Activated effector memory CD4-positive, alpha-beta T cell treated with anti-CD3 and anti-CD28 coated beads, Interleukin-2, amount 50 U/mL, for 16 hours (primary cell): ENCODE data around the gene ANKRD2.
"Not testable (repeated sequence)": the region's sequence is repeated elsewhere in the genome, so short reads cannot be mapped to it uniquely, and the experiment has no call there.

Source experiments
- DNase-seq: peaks from one replicate; pipeline ENCODE4 v3.0.0-alpha.2; 2020

The ANKRD2 gene

GRCh38 chr10:97547271-97547600 lies 25.3 kb upstream of the ANKRD2 start:
- no peak for DNase-seq

GRCh38 chr10:97547962-97548361 lies 24.6 kb upstream of the ANKRD2 start:
- DNase-seq, result no peak

- DNase-seq, result no peak
Measured at GRCh38 chr10:97548828-97549455, 23.6 kb upstream of the ANKRD2 start.

GRCh38 chr10:97549587-97550322 lies 22.8 kb upstream of the ANKRD2 start:
- DNase-seq, result no peak

- no peak for DNase-seq
Measured at GRCh38 chr10:97550336-97551149, 22.0 kb upstream of the ANKRD2 start.

DNA sequence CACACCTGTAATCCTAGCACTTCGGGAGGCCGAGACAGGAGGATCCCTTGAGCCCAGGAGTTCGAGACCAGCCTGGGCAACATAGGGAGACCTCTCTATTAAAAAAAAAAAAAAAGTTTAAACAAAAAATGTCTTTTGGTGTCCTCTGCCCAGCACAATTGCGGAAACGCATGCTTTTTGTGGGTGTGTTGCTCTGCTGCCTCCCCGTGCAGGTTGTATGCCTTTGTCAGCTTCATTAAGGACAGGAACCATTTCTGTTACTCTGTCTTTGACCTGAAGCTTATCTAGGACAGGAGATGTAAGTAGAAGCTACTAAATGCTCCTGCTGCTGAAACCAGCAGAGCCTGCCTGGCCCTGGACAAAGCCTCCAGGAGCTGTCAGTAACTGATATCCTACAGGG lies 21.3 kb upstream of the ANKRD2 start:
- no peak for DNase-seq

DNA sequence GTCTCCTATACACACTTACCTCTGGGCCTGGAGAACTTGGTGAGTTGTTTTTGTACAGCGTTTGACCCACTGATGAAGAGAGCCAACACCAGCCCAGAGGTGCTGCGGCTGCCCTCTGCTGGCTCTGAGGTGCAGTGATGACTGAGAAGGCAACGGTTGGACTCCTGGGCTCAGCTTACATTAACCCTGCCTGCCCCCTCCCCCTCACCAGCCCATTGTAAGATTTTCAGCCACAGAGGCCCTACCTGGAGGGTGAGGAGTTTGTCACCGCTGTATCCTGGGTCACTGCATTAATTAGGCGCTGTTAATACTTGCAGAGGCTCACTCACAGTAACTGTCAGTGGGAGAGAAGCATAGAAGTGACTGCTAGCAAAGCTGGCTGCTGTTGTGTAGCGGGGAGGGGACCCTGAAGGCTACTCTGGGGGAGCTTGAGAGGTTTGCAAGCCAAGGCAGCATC lies 19.0 kb upstream of the ANKRD2 start:
- peak; percentile 86 for DNase-seq

GRCh38 chr10:97554336-97554735 lies 18.2 kb upstream of the ANKRD2 start:
- DNase-seq, result not testable (repeated sequence)

GRCh38 chr10:97555541-97555940 lies 17.0 kb upstream of the ANKRD2 start:
- not testable (repeated sequence) for DNase-seq

DNA sequence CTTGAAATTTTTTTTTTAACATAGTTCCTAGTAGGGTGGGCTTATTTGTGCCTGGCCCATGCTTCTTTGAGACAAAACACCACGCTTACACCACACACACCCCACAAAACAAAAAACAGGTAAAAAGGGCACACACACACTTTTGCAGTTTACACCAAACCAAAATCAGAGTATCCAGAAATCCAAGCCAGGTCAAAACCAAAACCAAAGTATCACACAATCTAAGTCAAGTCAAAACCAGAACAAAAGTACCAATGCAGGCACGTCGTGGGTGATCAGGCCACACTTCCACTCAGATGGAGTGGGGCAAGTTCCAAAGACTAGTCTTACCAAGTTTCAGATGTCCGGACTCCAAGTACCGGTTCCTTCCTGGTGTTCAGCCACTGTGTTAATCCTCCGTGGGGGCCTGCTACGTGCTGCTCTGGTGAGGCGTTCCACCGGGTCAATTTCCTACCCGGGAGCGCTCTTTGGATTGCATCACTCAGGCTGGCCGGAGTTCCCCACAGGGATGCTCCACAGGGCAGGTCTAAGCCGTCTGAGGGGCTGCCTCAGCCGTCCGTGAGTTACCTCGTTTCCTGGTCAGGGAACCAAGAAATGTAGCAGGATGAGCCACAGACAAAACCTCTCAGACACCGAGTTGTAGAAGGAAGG lies 11.7 kb upstream of the ANKRD2 start:
- not testable (repeated sequence) for DNase-seq

DNA sequence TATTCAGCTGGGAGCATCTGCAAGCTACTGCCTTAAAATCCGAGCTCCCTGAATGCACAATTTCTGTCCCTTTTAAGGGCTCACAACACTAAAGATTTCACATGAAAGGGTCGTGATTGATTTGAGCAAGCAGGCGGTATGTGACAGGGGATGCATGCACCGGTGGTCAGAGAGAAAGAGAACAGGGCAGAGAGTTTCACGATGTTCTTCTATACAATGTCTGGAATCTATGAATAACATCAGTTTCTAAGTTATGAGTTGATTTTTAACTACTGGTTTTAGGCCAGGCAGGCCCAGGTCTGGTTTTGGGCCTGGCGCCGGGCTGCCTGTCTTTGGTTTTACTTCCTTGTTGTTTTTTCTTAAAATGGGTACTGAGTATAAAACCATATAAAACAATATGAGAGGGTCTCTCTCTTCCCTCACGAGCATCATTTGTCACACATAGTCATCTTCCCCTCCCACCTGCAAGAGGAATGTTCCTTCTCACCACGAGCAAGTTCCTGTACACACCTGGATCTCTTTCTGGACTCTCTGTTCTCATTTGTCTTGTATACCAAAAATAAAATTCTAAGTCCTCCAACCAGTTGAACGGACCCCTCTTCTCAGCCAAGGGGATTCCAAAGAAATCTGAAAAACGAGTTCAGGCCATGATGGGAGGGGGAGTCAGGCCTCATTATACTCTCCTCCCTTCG lies 11.0 kb upstream of the ANKRD2 start:
- DNase-seq, result not testable (repeated sequence)

- DNase-seq, result not testable (repeated sequence)
Measured at GRCh38 chr10:97562329-97562728, 10.2 kb upstream of the ANKRD2 start.

DNA sequence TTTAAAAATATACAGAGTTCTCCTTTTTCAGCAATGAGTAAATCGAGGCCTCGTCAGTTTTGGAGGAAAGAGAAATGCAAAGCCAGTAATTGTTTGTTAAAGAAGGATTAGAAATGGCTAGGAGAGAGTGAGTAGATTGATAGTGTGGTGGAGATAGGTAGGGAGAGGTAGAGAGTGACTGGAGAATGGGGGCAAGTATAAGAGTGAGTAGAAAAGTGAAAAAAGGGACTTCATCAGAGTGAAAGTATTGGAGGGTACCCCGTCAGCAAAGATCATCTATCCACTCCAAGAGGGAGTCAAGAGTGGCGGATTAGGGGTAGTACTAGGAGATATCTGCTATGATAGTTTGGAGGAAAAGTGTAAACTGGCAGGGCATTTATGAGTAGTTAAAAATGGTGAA lies 9.2 kb upstream of the ANKRD2 start:
- DNase-seq, result no peak

DNA sequence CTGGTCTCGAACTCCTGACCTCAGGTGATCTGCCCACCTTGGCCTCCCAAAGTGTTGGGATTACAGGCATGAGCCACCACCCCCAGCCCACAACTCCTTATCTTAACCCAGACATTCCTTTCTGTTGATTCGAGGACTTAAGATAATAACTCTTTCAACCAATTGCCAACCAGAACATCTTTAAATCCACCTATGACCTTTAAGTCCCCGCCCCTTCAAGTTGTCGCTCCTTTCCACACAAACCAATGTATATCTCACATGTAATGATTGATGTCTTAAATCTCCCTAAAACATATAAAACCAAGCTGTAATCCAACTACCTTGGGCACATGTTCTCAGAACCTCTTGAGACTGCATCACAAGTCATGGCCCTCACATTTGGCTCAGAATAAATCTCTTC lies 7.8 kb upstream of the ANKRD2 start:
- DNase-seq, result no peak

- DNase-seq, result no peak
Measured at GRCh38 chr10:97566336-97566996, 6.1 kb upstream of the ANKRD2 start.

- no peak for DNase-seq
Measured at GRCh38 chr10:97567891-97568290, 4.7 kb upstream of the ANKRD2 start.

- DNase-seq, result no peak
Measured at GRCh38 chr10:97570146-97570788, 2.3 kb upstream of the ANKRD2 start.

- no peak for DNase-seq
Measured at GRCh38 chr10:97570789-97571471, 1.6 kb upstream of the ANKRD2 start.

- no peak for DNase-seq
Measured at GRCh38 chr10:97571622-97572021, 957 bp upstream of the ANKRD2 start.

GRCh38 chr10:97573021-97573420 lies 442 bp downstream of the ANKRD2 start:
- no peak for DNase-seq

GRCh38 chr10:97573672-97574071 lies 1.1 kb downstream of the ANKRD2 start:
- DNase-seq, result no peak
